SK-N-SH (cell line): ENCODE data around the gene MAP2. TPM values are rescaled to one million over a fixed set of nuclear protein-coding genes. Genes with fewer than 3 reads are reported as not detected.

Source experiments
- CTCF ChIA-PET: fragments of 300-600, 350-600 bp; formaldehyde crosslinking; extraction: SDS; loops from one replicate; lab custom pipeline; 2021; lab: Yijun Ruan, JAX
- POLR2A ChIA-PET: fragments of 350-600 bp; sonication (Branson Sonifier 250); formaldehyde crosslinking; extraction: SDS; loops from one replicate; lab custom pipeline; 2020; ENCODE audit warnings: antibody characterized with exemption, inconsistent platforms; lab: Yijun Ruan, JAX
- DNase-seq: peaks from one replicate; pipeline ENCODE4 v3.0.0; 2012
- H2AFZ ChIP-seq: fragments of 200-600 bp; sonication (generic); 2 replicates; pipeline ENCODE4 v1.8.1; 2016; ENCODE audit warnings: antibody characterized with exemption, mild to moderate bottlenecking, low read depth
- H3F3A ChIP-seq: fragments of 200-600 bp; sonication (generic); replicated peaks from 2 replicates; pipeline ENCODE3; 2016; ENCODE audit warnings: antibody characterized with exemption, mild to moderate bottlenecking; ENCODE audit not compliant: insufficient read depth
- H3K27ac ChIP-seq, 2 experiments: fragments of 200-500 bp in 1 of 2; fragments of 200-600 bp in 1 of 2; sonication (Bioruptor generic) in 1 of 2; sonication (generic), shearing (Covaris generic) in 1 of 2; 2 replicates each; pipeline versions ENCODE4 v1.5.1 to v1.6.1; 2014 to 2016; ENCODE audit warnings: low read depth in 2 of 2, inconsistent platforms in 1 of 2, low read length in 1 of 2, mild to moderate bottlenecking in 1 of 2, mixed read lengths in 1 of 2
- H3K27me3 ChIP-seq: fragments of 200-600 bp; sonication (generic), shearing (Covaris generic); 2 replicates; pipeline ENCODE4 v1.6.1; 2016; ENCODE audit warnings: mixed run types; ENCODE audit not compliant: insufficient read depth
- H3K36me3 ChIP-seq, 2 experiments: fragments of 200-500 bp in 1 of 2; fragments of 200-600 bp in 1 of 2; sonication (Bioruptor generic) in 1 of 2; sonication (generic) in 1 of 2; replicated peaks in 1 of 2; 2 replicates each; pipeline versions ENCODE3 to v1.5.1; 2014 to 2016; ENCODE audit warnings: low read length in 1 of 2, mild to moderate bottlenecking in 1 of 2; ENCODE audit not compliant: insufficient read depth in 2 of 2, control insufficient read depth in 1 of 2
- H3K4me1 ChIP-seq, 2 experiments: fragments of 200-500 bp in 1 of 2; fragments of 200-600 bp in 1 of 2; sonication (Bioruptor generic) in 1 of 2; sonication (generic), shearing (Covaris generic) in 1 of 2; 2 replicates each; pipeline versions ENCODE4 v1.5.1 to v1.6.1; 2014 to 2016; ENCODE audit warnings: low read depth in 1 of 2, low read length in 1 of 2, mixed run types in 1 of 2; ENCODE audit not compliant: insufficient read depth in 2 of 2, control insufficient read depth in 1 of 2
- H3K4me2 ChIP-seq: fragments of 200-600 bp; sonication (generic), shearing (Covaris generic); 2 replicates; pipeline ENCODE4 v1.6.1; 2017; ENCODE audit warnings: mixed run types
- H3K4me3 ChIP-seq, 2 experiments: fragments of 200-500 bp in 1 of 2; fragments of 200-600 bp in 1 of 2; sonication (Bioruptor generic) in 1 of 2; sonication (generic), shearing (Covaris generic) in 1 of 2; 2 replicates each; pipeline versions ENCODE4 v1.5.1 to v1.8.1; 2014 to 2016; ENCODE audit warnings: low read depth in 2 of 2, inconsistent platforms in 1 of 2, low read length in 1 of 2, mild to moderate bottlenecking in 1 of 2, mixed read lengths in 1 of 2, moderate library complexity in 1 of 2
- H3K79me2 ChIP-seq: fragments of 200-600 bp; sonication (generic); 2 replicates; pipeline ENCODE4 v1.8.1; 2017; ENCODE audit warnings: mild to moderate bottlenecking; ENCODE audit not compliant: insufficient read depth
- H3K9ac ChIP-seq: fragments of 200-600 bp; sonication (generic); 2 replicates; pipeline ENCODE4 v1.6.1; 2017; ENCODE audit warnings: mixed run types
- H3K9me2 ChIP-seq: fragments of 200-600 bp; sonication (generic); 2 replicates; pipeline ENCODE4 v1.6.1; 2017; ENCODE audit warnings: mixed run types
- H3K9me3 ChIP-seq: fragments of 200-600 bp; sonication (generic); 2 replicates; pipeline ENCODE4 v1.6.1; 2017; ENCODE audit warnings: mixed run types, mild to moderate bottlenecking, moderate library complexity
- H4K20me1 ChIP-seq: fragments of 200-600 bp; sonication (generic); 2 replicates; pipeline ENCODE4 v1.6.1; 2017; ENCODE audit warnings: mild to moderate bottlenecking, mixed run types; ENCODE audit not compliant: insufficient read depth
- EZH2phosphoT487 ChIP-seq: fragments of 200-600 bp; sonication (generic); IDR thresholded peaks from 2 replicates; pipeline ENCODE4 v1.6.1; 2017; ENCODE audit warnings: low read depth, mixed run types, mild to moderate bottlenecking, antibody characterized with exemption, moderate library complexity, borderline replicate concordance
- FOSL2 ChIP-seq: IDR thresholded peaks from 2 replicates; pipeline ENCODE4 v1.4.0; 2012; ENCODE audit warnings: low read depth, mild to moderate bottlenecking, moderate library complexity, borderline replicate concordance
- JUND ChIP-seq: IDR thresholded peaks from 2 replicates; pipeline ENCODE4 v1.4.0; 2012
- MAX ChIP-seq: IDR thresholded peaks from 2 replicates; pipeline ENCODE4 v1.4.0; 2012; ENCODE audit warnings: low read depth
- MXI1 ChIP-seq: IDR thresholded peaks from 2 replicates; pipeline ENCODE4 v1.6.1; 2012; ENCODE audit warnings: mild to moderate bottlenecking, low read depth, low read length, improper control_type of control experiment
- NFIC ChIP-seq: IDR thresholded peaks from 2 replicates; pipeline ENCODE4 v1.4.0; 2012; ENCODE audit warnings: borderline replicate concordance
- NRF1 ChIP-seq: IDR thresholded peaks from 2 replicates; pipeline ENCODE4 v1.6.1; 2012; ENCODE audit warnings: low read depth, mild to moderate bottlenecking, low read length
- RCOR1 ChIP-seq: fragments of 150-350 bp; IDR thresholded peaks from 2 replicates; pipeline ENCODE4 v1.6.1; 2017; ENCODE audit warnings: antibody characterized with exemption, low read length
- RFX5 ChIP-seq: IDR thresholded peaks from 2 replicates; pipeline ENCODE4 v1.6.1; 2012; ENCODE audit warnings: mild to moderate bottlenecking, improper control_type of control experiment, low read length
- SIN3A ChIP-seq: IDR thresholded peaks from 2 replicates; pipeline ENCODE4 v1.6.1; 2012; ENCODE audit warnings: low read depth, mild to moderate bottlenecking, low read length, moderate library complexity, borderline replicate concordance
- SMC3 ChIP-seq: IDR thresholded peaks from 2 replicates; pipeline ENCODE4 v1.6.1; 2012; ENCODE audit warnings: low read depth, low read length, improper control_type of control experiment
- TCF12 ChIP-seq: IDR thresholded peaks from 2 replicates; pipeline ENCODE4 v1.4.0; 2012
- TEAD4 ChIP-seq: IDR thresholded peaks from 2 replicates; pipeline ENCODE4 v1.4.0; 2012; ENCODE audit warnings: mild to moderate bottlenecking, borderline replicate concordance; ENCODE audit not compliant: insufficient read depth
- YY1 ChIP-seq: IDR thresholded peaks from 2 replicates; pipeline ENCODE4 v1.4.0; 2012; ENCODE audit warnings: low read depth, mild to moderate bottlenecking
- WGBS: methylation state at CpG from one replicate; pipeline ENCODE4 v1.1.6; 2017; ENCODE audit warnings: low lambda C conversion rate; 5-methylcytosine and 5-hydroxymethylcytosine counted together
- polyA plus RNA-seq, 3 experiments: library from polyadenylated mRNA; depleted of rRNA; stranded (reverse); fragments of >200 nt; gene quantifications; 2 replicates each; pipeline ENCODE4 v1.2.3, GENCODE V29; 2012
- TF ChIP-seq, protein P1 (sequence below): IDR thresholded peaks from 2 replicates; pipeline ENCODE4 v1.4.0; 2012; ENCODE audit warnings: low read depth, borderline replicate concordance
- TF ChIP-seq, protein P2 (sequence below): IDR thresholded peaks from 2 replicates; pipeline ENCODE4 v1.4.0; 2012; ENCODE audit warnings: low read depth, borderline replicate concordance
- TF ChIP-seq, protein P3 (sequence below): IDR thresholded peaks from 2 replicates; pipeline ENCODE4 v1.6.1; 2012; ENCODE audit warnings: mild to moderate bottlenecking, low read depth, low read length, moderate library complexity
- TF ChIP-seq, protein P4 (sequence below): fragments of 200-600 bp; sonication (generic); IDR thresholded peaks from 2 replicates; pipeline ENCODE4 v1.6.1; 2017; ENCODE audit warnings: antibody characterized with exemption, mild to moderate bottlenecking, moderate library complexity

Gene MAP2
- polyA plus RNA-seq, 1 of the 3 experiments (the other 2 are of a cell fraction), result 7.8 TPM

- Histone ChIP-seq H3K36me3 (peaks cover 0 to 14% of the 10 kb centered on the region in 2 experiments), H3K9me2 (no peaks in the 10 kb centered on the region), H3K27me3 (no peaks in the 10 kb centered on the region), H3K4me2 (no peak overlapping the region), H3K9ac (no peak overlapping the region), H3K9me3 (no peaks in the 10 kb centered on the region), H3F3A (no peaks in the 10 kb centered on the region), H2AFZ (no peak overlapping the region), H3K4me3 (no peak overlapping the region), H3K79me2 (no peaks in the 10 kb centered on the region), H3K4me1 (no peaks in the 10 kb centered on the region; a peak in 1 of 4 replicates), H4K20me1 (no peaks in the 10 kb centered on the region), H3K27ac (no peak overlapping the region)
- no peak for DNase-seq
- WGBS, result 72% methylated on average over 5 of the region's 5 CpGs
- TF ChIP-seq JUND, result no peak
- TF ChIP-seq YY1, result no peak
- no peak for TF ChIP-seq FOSL2
- no peak for TF ChIP-seq SIN3A
- TF ChIP-seq, protein P1, sequence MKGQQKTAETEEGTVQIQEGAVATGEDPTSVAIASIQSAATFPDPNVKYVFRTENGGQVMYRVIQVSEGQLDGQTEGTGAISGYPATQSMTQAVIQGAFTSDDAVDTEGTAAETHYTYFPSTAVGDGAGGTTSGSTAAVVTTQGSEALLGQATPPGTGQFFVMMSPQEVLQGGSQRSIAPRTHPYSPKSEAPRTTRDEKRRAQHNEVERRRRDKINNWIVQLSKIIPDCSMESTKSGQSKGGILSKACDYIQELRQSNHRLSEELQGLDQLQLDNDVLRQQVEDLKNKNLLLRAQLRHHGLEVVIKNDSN, result no peak
- TF ChIP-seq TCF12, result no peak
- TF ChIP-seq, protein P2, sequence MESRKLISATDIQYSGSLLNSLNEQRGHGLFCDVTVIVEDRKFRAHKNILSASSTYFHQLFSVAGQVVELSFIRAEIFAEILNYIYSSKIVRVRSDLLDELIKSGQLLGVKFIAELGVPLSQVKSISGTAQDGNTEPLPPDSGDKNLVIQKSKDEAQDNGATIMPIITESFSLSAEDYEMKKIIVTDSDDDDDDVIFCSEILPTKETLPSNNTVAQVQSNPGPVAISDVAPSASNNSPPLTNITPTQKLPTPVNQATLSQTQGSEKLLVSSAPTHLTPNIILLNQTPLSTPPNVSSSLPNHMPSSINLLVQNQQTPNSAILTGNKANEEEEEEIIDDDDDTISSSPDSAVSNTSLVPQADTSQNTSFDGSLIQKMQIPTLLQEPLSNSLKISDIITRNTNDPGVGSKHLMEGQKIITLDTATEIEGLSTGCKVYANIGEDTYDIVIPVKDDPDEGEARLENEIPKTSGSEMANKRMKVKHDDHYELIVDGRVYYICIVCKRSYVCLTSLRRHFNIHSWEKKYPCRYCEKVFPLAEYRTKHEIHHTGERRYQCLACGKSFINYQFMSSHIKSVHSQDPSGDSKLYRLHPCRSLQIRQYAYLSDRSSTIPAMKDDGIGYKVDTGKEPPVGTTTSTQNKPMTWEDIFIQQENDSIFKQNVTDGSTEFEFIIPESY, result no peak
- TF ChIP-seq MXI1, result no peak
- TF ChIP-seq MAX, result no peak
- no peak for TF ChIP-seq RFX5
- TF ChIP-seq EZH2phosphoT487, result no peak
- TF ChIP-seq NRF1, result no peak
- TF ChIP-seq, protein P3, sequence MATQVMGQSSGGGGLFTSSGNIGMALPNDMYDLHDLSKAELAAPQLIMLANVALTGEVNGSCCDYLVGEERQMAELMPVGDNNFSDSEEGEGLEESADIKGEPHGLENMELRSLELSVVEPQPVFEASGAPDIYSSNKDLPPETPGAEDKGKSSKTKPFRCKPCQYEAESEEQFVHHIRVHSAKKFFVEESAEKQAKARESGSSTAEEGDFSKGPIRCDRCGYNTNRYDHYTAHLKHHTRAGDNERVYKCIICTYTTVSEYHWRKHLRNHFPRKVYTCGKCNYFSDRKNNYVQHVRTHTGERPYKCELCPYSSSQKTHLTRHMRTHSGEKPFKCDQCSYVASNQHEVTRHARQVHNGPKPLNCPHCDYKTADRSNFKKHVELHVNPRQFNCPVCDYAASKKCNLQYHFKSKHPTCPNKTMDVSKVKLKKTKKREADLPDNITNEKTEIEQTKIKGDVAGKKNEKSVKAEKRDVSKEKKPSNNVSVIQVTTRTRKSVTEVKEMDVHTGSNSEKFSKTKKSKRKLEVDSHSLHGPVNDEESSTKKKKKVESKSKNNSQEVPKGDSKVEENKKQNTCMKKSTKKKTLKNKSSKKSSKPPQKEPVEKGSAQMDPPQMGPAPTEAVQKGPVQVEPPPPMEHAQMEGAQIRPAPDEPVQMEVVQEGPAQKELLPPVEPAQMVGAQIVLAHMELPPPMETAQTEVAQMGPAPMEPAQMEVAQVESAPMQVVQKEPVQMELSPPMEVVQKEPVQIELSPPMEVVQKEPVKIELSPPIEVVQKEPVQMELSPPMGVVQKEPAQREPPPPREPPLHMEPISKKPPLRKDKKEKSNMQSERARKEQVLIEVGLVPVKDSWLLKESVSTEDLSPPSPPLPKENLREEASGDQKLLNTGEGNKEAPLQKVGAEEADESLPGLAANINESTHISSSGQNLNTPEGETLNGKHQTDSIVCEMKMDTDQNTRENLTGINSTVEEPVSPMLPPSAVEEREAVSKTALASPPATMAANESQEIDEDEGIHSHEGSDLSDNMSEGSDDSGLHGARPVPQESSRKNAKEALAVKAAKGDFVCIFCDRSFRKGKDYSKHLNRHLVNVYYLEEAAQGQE, result no peak
- no peak for TF ChIP-seq NFIC
- no peak for TF ChIP-seq TEAD4
- TF ChIP-seq RCOR1, result no peak
- TF ChIP-seq, protein P4, sequence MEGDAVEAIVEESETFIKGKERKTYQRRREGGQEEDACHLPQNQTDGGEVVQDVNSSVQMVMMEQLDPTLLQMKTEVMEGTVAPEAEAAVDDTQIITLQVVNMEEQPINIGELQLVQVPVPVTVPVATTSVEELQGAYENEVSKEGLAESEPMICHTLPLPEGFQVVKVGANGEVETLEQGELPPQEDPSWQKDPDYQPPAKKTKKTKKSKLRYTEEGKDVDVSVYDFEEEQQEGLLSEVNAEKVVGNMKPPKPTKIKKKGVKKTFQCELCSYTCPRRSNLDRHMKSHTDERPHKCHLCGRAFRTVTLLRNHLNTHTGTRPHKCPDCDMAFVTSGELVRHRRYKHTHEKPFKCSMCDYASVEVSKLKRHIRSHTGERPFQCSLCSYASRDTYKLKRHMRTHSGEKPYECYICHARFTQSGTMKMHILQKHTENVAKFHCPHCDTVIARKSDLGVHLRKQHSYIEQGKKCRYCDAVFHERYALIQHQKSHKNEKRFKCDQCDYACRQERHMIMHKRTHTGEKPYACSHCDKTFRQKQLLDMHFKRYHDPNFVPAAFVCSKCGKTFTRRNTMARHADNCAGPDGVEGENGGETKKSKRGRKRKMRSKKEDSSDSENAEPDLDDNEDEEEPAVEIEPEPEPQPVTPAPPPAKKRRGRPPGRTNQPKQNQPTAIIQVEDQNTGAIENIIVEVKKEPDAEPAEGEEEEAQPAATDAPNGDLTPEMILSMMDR, result no peak
- no peak for TF ChIP-seq SMC3
- ChIA-PET CTCF (no interaction called here), POLR2A (no interaction called here)
Observed at GRCh38 chr2:209719034-209719433, 295.2 kb downstream of the MAP2 start.
